ENCODE results near the gene HPCAL4.

- TF ChIP-seq CTCF (IDR thresholded peaks at IDR 0.05; ENCODE audit: borderline replicate concordance, extremely low read depth, low read length, poor library complexity, severe bottlenecking) (no peak), EZH2 (IDR thresholded peaks at IDR 0.05; ENCODE audit: borderline replicate concordance, low read depth, low read length, severe bottlenecking) (no peak)
Measured at GRCh38 chr1:39650431-39650830, 40.8 kb downstream of the HPCAL4 start.
